ACC112 (cell line): ENCODE results near the gene ADK.

Experiments used
- H2AFZ ChIP-seq: fragments of 200-600 bp; sonication (generic); one replicate; pipeline ENCODE4 v1.6.0; 2017; ENCODE audit warnings: antibody characterized with exemption, low read length; ENCODE audit not compliant: unreplicated experiment
- H3K27ac ChIP-seq: fragments of 200-600 bp; sonication (generic); 2 replicates; pipeline ENCODE4 v1.5.1; 2014; ENCODE audit warnings: low read depth, mild to moderate bottlenecking, antibody characterized with exemption, low read length, moderate library complexity
- H3K27me3 ChIP-seq: fragments of 200-600 bp; sonication (generic); 2 replicates; pipeline ENCODE4 v1.6.1; 2014; ENCODE audit warnings: mild to moderate bottlenecking, antibody characterized with exemption, low read length, moderate library complexity, mixed read lengths; ENCODE audit not compliant: insufficient read depth
- H3K36me3 ChIP-seq: fragments of 200-600 bp; sonication (generic); 2 replicates; pipeline ENCODE4 v1.6.1; 2016; ENCODE audit warnings: mild to moderate bottlenecking, antibody characterized with exemption, low read length, moderate library complexity, mixed read lengths; ENCODE audit not compliant: insufficient read depth
- H3K4me1 ChIP-seq: fragments of 200-600 bp; sonication (generic); one replicate; pipeline ENCODE4 v1.6.1; 2016; ENCODE audit warnings: low read length, mixed read lengths; ENCODE audit not compliant: insufficient read depth, unreplicated experiment, control insufficient read depth
- H3K4me3 ChIP-seq: fragments of 200-600 bp; sonication (generic); 2 replicates; pipeline ENCODE4 v1.5.1; 2014; ENCODE audit warnings: mild to moderate bottlenecking, low read depth, low read length
- H3K79me2 ChIP-seq: fragments of 200-600 bp; sonication (generic); one replicate; pipeline ENCODE4 v1.6.0; 2016; ENCODE audit warnings: low read length; ENCODE audit not compliant: control insufficient read depth, unreplicated experiment, insufficient read depth

Gene ADK

DNA sequence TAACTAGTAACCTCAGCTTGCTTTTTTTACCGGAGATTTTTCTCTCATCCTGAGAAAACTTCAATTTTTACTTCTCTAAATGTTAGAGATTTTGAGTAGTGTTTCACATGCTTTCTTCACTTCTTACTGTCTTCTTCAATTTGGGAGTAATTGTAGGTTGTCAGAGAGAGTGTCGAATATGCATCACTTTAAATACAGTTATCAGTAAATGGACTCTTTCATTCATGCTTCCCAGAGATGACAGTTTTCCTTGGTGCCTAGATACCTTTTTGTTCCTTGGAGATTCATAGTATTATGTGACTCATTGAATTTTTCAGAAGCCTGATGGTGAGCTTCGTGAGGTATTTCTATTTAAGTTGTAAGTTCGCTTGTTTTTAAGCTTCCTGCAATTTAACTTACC, 169.7 kb downstream of the ADK start:
- no peak overlapping the region for H2AFZ ChIP-seq
- no peaks in the 10 kb centered on the region for H3K4me1 ChIP-seq
- peaks cover 3% of the 10 kb centered on the region for H3K79me2 ChIP-seq
- no peak overlapping the region for H3K27ac ChIP-seq
- H3K36me3 ChIP-seq: peaks cover 4% of the 10 kb centered on the region; the same call in 1 of the 2 replicates
- no peaks in the 10 kb centered on the region for H3K27me3 ChIP-seq
- H3K4me3 ChIP-seq: no peak overlapping the region

GRCh38 chr10:74322141-74322540, 171.1 kb downstream of the ADK start:
- Histone ChIP-seq H3K36me3 (peaks cover 4% of the 10 kb centered on the region; the same call in 1 of the 2 replicates), H3K79me2 (peaks cover 8% of the 10 kb centered on the region), H3K4me1 (no peaks in the 10 kb centered on the region), H3K27me3 (no peaks in the 10 kb centered on the region), H3K27ac (no peak overlapping the region), H2AFZ (no peak overlapping the region), H3K4me3 (no peak overlapping the region)

DNA sequence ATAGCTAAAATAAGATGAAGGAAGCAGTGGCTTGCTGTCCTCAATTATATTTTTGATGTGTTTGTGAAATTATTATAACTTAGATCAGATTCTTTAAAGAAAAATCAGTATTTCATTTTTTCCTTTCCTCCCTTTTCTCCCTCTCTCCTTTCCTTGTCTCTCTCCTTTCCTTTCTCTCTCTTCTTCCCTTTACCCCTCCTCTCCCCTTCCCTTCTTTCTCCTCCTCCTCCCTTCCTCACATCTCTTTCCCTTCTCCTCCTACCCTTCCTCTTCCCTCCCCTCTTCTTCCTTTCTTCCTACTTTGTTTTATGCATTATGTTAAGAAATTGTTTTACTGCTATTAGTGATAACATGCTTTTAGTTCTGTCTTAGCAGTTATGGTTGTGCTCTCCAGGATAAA, 171.5 kb downstream of the ADK start:
- no peaks in the 10 kb centered on the region for H3K4me1 ChIP-seq
- H3K27me3 ChIP-seq: no peaks in the 10 kb centered on the region
- H3K4me3 ChIP-seq: no peak overlapping the region
- peaks cover 4% of the 10 kb centered on the region; the same call in 1 of the 2 replicates for H3K36me3 ChIP-seq
- no peak overlapping the region for H2AFZ ChIP-seq
- H3K27ac ChIP-seq: no peak overlapping the region
- H3K79me2 ChIP-seq: peaks cover 8% of the 10 kb centered on the region

DNA sequence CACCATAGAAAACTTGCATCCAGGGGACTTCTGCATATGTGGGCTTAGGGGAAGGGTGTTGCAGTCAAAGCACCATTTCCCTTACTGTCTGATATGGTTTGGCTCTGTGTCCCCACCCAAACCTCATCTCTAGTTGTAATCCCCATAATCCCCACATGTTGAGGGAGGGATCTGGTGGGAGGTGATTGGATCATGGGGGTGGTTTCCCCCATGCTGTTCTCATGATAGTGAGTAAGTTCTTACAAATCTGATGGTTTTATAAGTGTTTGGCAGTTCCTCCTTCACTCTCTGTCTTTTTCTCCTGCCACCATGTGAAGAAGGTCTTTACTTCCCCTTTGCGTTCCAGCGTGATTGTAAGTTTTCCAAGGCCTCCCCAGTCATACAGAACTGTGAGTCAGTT, 177.4 kb downstream of the ADK start:
- Histone ChIP-seq H2AFZ (no peak overlapping the region), H3K4me3 (no peak overlapping the region), H3K36me3 (no peaks in the 10 kb centered on the region), H3K27me3 (no peaks in the 10 kb centered on the region), H3K4me1 (no peaks in the 10 kb centered on the region), H3K79me2 (peaks cover 8% of the 10 kb centered on the region), H3K27ac (no peak overlapping the region)

DNA sequence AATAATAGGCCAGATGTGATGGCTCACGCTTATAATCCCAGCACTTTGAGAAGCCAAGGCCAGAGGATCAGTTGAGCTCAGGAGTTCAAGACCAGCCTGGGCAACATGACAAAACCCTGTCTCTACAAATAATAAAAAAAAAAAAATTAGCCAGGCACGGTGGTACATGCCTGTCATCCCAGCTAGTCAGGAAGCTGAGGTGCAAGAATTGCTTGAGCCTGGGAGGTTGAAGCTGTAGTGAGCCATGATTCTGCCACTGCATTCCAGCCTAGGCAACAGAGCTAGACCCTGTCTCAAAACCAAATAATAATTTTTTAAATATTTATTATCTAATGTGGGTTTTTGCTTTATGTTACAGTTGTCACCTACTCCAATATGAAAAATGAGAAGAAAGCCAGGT, 178.9 kb downstream of the ADK start:
- H3K36me3 ChIP-seq: no peaks in the 10 kb centered on the region
- no peak overlapping the region for H2AFZ ChIP-seq
- H3K4me1 ChIP-seq: no peaks in the 10 kb centered on the region
- H3K79me2 ChIP-seq: peaks cover 8% of the 10 kb centered on the region
- H3K27me3 ChIP-seq: no peaks in the 10 kb centered on the region
- H3K4me3 ChIP-seq: no peak overlapping the region
- no peak overlapping the region for H3K27ac ChIP-seq

DNA sequence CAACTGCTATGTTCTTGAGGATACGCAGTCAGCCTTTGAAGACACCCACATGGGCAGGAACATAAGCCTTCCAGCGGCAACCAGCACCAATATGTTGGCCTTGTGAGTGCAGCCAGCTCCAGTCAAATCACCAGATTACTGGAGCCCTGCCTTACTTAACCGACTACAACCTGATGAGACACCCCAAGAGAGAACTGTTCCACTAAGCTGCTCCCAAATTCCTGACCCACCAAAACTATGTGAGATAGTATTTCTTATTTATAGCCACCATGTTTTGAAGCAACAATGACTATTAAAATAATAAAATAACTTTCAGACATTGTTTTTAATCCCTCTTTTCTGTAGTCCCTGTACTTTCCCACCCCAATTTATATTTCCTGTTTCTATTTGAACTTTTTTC, 179.6 kb downstream of the ADK start:
- H3K79me2 ChIP-seq: peaks cover 6% of the 10 kb centered on the region
- no peak overlapping the region for H3K4me3 ChIP-seq
- no peaks in the 10 kb centered on the region for H3K4me1 ChIP-seq
- H3K36me3 ChIP-seq: no peaks in the 10 kb centered on the region
- H3K27ac ChIP-seq: no peak overlapping the region
- H3K27me3 ChIP-seq: no peaks in the 10 kb centered on the region
- no peak overlapping the region for H2AFZ ChIP-seq

- Histone ChIP-seq H3K27ac (no peak overlapping the region), H3K36me3 (no peaks in the 10 kb centered on the region), H3K27me3 (no peaks in the 10 kb centered on the region), H3K4me1 (peaks cover 5% of the 10 kb centered on the region), H3K4me3 (no peak overlapping the region), H3K79me2 (no peaks in the 10 kb centered on the region), H2AFZ (no peak overlapping the region)
These were observed 181.4 kb downstream of the ADK start for GRCh38 chr10:74332398-74332797.

DNA sequence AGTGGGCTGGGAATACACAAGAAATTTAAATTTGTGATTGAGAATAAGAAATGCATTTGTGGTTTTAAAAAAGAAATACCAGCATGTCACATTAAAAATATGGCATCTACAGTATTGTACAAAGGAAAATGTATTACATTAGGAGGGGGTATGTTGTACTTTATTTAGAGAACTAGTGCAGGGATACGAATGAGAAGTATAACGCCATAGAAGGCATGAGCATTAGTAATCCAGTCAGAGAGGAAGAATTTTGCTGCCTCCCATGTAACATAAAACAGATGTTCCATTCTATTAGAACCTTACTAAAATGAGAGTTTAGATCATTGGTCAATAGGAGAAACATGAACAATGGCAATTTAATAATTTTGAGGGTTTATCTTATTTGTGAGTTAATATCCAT, 182.2 kb downstream of the ADK start:
- H3K79me2 ChIP-seq: no peaks in the 10 kb centered on the region
- H3K36me3 ChIP-seq: no peaks in the 10 kb centered on the region
- H3K4me3 ChIP-seq: no peak overlapping the region
- no peaks in the 10 kb centered on the region for H3K27me3 ChIP-seq
- H3K4me1 ChIP-seq: peaks cover 11% of the 10 kb centered on the region
- H3K27ac ChIP-seq: no peak overlapping the region; the same call in 1 of the 2 replicates
- H2AFZ ChIP-seq: no peak overlapping the region

GRCh38 chr10:74334221-74334620, 183.2 kb downstream of the ADK start:
- H3K36me3 ChIP-seq: no peaks in the 10 kb centered on the region
- no peak overlapping the region for H2AFZ ChIP-seq
- peaks cover 11% of the 10 kb centered on the region for H3K4me1 ChIP-seq
- H3K27ac ChIP-seq: no peak overlapping the region
- H3K4me3 ChIP-seq: no peak overlapping the region
- H3K79me2 ChIP-seq: no peaks in the 10 kb centered on the region
- H3K27me3 ChIP-seq: no peaks in the 10 kb centered on the region

- Histone ChIP-seq H3K79me2 (no peaks in the 10 kb centered on the region), H3K36me3 (no peaks in the 10 kb centered on the region)
These were observed 184.5 kb downstream of the ADK start for GRCh38 chr10:74335501-74335900.

DNA sequence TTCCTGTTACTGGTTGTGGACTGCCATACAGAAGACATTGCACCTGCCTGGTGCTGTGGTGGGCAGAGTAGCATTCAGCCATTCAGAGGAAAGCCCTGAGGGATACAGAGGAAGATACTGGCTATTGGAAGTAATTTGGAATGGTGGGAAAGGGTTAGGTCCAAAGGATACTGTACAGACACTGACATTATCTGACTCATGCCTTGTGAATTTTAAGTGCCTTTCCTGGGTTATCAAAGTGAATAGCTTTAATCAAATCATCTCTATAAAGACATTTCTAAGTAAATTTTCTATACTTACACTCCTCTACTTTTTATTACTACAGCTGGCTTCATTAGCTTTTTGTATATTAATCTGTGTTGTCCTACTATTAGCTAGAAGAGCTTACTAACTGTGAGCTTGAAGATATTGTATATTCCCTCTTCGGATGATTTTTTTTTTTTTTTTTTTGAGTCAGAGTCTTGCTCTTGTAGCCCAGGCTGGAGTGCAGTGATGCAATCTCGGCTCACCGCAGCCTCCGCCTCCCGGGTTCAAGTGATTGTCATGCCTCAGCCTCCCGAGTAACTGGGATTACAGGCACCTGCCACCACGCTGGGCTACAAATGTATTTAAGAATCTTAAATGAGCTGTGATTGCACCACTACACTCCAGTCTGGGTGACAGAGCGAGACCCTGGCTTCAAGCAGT, 186.5 kb downstream of the ADK start:
- no peak overlapping the region for H2AFZ ChIP-seq
- H3K27ac ChIP-seq: no peak overlapping the region
- peaks cover 11% of the 10 kb centered on the region for H3K4me1 ChIP-seq
- 0 out of 2 replicates have a peak, but pooled peaks cover 6% of the 10 kb centered on the region for H3K36me3 ChIP-seq
- peaks cover 3% of the 10 kb centered on the region for H3K79me2 ChIP-seq
- no peaks in the 10 kb centered on the region for H3K27me3 ChIP-seq
- H3K4me3 ChIP-seq: no peak overlapping the region

More at GRCh38 chr10:74335501-74335900, 184.5 kb downstream of the ADK start:
- Histone ChIP-seq H3K27ac (no peak overlapping the region), H2AFZ (no peak overlapping the region), H3K4me3 (no peak overlapping the region), H3K4me1 (peaks cover 11% of the 10 kb centered on the region), H3K27me3 (no peaks in the 10 kb centered on the region)
